ENCODE results near the gene C4orf50.

DNA sequence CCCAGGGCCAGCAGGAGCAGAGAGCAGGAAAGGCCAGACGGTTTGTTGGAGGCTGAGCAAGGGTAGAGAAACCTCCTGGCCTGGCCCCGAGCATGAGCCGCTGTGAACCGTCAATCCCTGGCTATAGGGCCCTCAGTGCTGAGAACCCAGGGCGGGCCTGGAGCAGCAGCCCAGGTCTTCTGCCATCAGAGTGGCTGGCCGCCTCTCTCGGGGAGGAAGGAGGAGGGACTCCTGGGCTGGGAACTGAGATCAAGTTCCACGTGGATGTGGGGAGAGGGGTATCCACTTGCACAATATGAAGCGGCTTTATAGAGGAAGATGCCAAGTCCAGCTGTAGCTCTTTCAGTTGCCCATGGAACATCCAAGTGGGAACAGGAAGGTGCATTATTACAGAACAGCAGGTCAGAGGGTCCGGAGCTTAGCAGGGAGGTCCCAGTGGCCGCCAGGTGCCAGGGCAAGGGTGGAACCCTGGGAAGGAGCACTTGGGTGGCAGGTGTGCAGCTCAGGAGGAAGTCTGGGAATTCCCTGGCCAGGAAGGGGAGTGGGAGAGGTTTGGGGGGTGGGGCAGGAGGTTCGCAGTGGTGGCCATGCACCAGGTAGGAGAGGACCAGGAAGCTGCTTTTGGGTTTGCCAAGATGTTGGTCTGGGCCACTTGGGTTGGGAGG lies 93.6 kb downstream of the C4orf50 start:
- TF ChIP-seq GATA3 (IDR thresholded peaks at IDR 0.05; ENCODE audit: low read depth, low read length) = no peak
- no peak for TF ChIP-seq GATA2 (IDR thresholded peaks at IDR 0.05; ENCODE audit: low read depth, low read length)
